Mammary epithelial cell (primary cell): Measurements from ENCODE around the gene ABAT.

Experiments used
- EZH2 ChIP-seq: IDR thresholded peaks from 2 replicates; pipeline ENCODE4 v1.6.1; 2012; ENCODE audit warnings: low read length, inconsistent platforms, borderline replicate concordance
- TF ChIP-seq, protein P1 (sequence below), 2 donors: IDR thresholded peaks in 1 of 2; conservative IDR thresholded peaks in 1 of 2; 2 replicates each; pipeline ENCODE4 v1.5.1; 2011 to 2012; ENCODE audit warnings: inconsistent platforms in 2 of 2, low read length in 2 of 2, mild to moderate bottlenecking in 2 of 2, control low read depth in 1 of 2, low read depth in 1 of 2; ENCODE audit not compliant: insufficient read depth in 1 of 2; ENCODE audit errors: extremely low read depth in 1 of 2

DNA sequence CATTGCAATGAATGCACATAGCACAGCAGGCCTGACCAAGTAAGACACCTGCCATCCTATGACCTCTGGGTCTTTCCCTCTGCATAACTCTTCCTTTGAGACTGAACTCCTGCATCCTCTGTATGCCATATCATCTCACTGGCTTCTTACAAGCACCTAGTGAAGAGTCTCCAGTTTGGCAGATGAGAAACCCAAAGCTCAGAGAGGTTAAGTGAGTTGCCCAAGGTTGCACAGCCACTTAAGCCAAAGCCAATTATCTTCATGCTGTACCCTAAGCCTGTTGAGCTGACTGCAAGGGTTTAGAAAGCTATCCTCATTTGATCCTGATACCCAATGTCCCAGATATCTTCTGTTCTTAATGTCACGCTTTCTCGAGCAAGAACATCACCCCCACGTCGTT lies 87.8 kb downstream of the ABAT start:
- TF ChIP-seq, protein P1, sequence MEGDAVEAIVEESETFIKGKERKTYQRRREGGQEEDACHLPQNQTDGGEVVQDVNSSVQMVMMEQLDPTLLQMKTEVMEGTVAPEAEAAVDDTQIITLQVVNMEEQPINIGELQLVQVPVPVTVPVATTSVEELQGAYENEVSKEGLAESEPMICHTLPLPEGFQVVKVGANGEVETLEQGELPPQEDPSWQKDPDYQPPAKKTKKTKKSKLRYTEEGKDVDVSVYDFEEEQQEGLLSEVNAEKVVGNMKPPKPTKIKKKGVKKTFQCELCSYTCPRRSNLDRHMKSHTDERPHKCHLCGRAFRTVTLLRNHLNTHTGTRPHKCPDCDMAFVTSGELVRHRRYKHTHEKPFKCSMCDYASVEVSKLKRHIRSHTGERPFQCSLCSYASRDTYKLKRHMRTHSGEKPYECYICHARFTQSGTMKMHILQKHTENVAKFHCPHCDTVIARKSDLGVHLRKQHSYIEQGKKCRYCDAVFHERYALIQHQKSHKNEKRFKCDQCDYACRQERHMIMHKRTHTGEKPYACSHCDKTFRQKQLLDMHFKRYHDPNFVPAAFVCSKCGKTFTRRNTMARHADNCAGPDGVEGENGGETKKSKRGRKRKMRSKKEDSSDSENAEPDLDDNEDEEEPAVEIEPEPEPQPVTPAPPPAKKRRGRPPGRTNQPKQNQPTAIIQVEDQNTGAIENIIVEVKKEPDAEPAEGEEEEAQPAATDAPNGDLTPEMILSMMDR (conservative IDR thresholded peaks at IDR 0.05 in 1 of 2, IDR thresholded peaks at IDR 0.05 in 1 of 2; ENCODE audit: extremely low read depth in 1 of 2, insufficient read depth in 1 of 2, low read depth in 1 of 2, low read length in 2 of 2): no peak
- no peak for TF ChIP-seq EZH2
